IPS DF 19.7 (cell line): ENCODE measurements around the gene FOXJ3.

Source experiments
- DNase-seq: peaks from one replicate; pipeline ENCODE4 v3.0.0-alpha.2; 2013; ENCODE audit warnings: low read depth, low spot score

Gene FOXJ3

GRCh38 chr1:42311138-42311537 lies 23.9 kb downstream of the FOXJ3 start:
- no peak for DNase-seq

GRCh38 chr1:42306977-42307376 lies 28.1 kb downstream of the FOXJ3 start:
- no peak for DNase-seq

- DNase-seq, result no peak
Observed at GRCh38 chr1:42305639-42306038, 29.4 kb downstream of the FOXJ3 start.

DNA sequence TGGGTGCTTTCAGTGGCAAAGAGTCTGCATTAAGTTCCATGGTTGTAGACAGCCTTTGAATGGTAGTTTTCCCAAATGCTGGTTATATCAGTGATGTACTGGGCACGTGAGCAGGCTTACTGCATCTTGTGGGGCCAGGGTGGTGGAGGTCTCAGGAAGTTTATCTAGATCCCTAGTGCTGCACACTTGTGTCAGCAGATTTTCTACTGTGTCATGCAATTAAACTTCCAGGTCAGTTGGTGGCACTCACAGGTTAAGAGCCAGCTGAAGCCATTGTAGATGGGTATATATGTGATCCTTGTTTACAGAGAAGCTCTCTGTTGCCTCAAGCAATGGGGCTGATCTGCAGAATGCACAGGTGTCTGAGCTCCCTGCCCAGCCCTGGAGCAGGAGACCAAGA lies 33.0 kb downstream of the FOXJ3 start:
- DNase-seq, result no peak

DNA sequence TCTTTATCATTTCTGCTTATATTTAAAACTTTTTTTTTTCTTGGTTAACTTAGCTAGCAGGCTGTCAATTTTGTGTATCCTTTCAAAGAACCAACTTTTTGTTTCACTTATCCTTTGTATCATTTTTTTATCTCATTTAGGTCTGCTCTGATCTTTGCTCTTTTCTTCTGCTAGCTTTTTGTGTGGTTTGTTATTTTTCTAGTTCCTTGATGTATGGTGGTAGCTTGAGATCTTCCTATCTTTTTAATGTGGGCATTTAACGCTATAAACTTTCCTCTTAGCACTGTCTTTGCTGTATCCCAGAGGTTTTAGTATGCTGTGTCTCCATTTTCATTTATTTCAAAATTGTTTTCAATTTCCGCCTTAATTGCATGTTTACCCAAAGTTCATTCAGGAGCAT lies 36.5 kb downstream of the FOXJ3 start:
- DNase-seq, result no peak

GRCh38 chr1:42295816-42296215 lies 39.2 kb downstream of the FOXJ3 start:
- DNase-seq, result no peak

DNA sequence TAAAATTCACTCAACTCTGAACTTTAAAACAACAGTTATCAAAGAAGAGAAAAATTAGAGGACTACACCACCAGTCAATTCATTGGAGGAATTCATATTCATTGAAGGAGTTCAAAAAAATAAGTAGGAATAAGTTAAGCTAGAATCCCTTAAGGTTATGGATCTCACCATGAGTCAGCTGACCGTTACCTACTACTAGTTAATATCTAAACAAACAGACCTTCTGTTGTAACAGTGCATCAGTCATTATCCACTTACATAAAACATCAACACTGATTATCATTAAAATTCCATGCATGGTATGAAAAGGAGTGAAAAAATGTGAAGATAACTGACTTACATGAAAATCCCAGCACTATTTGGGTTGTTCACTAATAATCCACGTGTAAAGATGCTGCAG lies 44.9 kb downstream of the FOXJ3 start:
- DNase-seq, result no peak

DNA sequence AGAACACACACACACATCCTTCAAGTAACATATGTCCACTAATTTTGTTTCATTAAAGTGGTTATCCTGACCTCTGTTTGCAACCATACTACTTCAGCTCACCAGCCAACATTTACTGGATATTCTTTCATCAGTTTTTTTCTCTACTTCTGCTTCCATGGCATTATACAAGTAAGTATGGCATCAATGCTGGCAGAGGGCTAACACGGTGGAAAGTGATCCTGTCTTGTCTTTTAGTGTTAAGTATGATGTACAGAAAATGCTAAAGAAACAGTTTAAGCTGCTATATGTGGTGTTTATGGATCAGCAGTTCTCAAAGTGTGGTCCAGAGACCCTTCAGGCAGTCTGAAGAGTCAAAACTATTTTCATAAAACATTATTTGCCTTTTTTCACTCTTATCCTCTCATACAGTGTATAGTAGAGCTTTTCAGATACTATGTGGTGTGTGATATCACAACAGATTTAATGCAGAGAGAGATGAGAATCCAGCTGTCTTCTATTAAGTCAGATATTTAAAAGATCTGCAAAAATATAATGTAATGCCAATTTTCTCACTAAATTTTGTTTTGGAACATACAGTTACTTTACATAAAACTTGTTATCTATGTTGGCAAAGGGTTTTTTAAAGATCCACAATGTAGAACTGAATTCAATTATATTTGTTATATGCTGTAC lies 46.6 kb downstream of the FOXJ3 start:
- DNase-seq, result no peak

- DNase-seq, result no peak
Observed at GRCh38 chr1:42282867-42283583, 52.0 kb downstream of the FOXJ3 start.

DNA sequence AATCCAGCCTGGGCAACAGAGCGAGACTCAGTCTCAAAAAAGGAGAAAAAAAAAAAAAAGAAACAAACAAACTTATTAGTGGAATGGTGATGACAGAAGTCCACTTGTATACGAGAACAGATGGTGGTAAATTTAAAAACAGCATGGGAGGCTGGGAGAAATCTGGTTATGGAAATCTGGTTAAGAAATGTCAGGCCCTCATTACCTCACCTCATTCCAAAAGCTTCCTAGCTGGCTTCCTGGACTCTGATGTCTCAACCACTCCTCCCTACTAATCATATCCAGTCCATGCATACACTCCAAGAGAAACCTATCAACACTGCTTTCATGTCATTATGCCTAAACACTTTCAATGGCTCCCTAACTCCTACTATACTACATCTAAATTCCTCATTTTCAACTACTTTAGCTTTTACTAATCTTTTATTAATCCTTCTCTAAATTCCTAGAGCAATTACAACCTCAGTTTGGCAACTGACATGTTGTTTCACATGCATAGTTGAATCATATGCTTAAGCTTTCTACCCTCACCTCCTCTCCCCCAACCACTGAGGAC lies 52.9 kb downstream of the FOXJ3 start:
- no peak for DNase-seq

DNA sequence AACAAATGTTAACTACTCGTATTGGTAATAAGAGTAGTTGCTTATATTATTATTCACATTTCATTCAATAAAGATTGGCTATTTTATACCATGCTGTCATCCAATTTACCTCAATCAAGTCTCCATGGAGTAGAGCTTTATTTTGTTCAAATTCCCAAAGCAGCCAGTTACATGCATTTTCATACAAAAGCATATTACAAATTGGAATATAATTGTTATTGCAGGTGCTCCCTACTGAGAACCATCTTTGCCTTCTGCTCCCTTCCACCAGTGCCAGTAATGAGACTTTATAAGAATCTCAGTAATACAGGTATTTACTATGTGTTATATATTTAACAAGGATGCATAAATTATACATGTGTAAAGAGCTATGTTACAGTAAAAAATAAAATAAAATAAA lies 54.2 kb downstream of the FOXJ3 start:
- no peak for DNase-seq

- DNase-seq, result no peak
Observed at GRCh38 chr1:42279055-42279454, 56.0 kb downstream of the FOXJ3 start.

GRCh38 chr1:42272920-42273319 lies 62.1 kb downstream of the FOXJ3 start:
- no peak for DNase-seq

DNA sequence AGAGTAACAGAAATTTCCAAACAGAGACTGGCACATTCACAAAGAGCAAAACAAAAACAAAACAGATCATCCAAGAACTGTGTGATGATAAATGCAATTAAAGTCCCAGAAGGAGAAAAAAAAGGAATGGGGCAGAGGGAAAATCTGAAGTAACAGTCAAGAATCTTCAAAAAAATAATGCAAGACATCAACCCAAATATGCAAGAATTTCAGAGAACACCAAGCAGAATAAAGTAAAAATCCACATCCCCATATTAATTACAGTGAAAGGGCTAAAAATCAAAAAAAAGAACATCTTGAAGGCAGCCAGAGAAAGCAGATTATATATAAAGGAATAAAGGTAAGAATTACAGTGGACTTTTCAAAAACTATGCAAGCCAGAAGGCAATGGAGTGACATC lies 67.1 kb downstream of the FOXJ3 start:
- no peak for DNase-seq

- no peak for DNase-seq
Observed at GRCh38 chr1:42266253-42267135, 68.5 kb downstream of the FOXJ3 start.

GRCh38 chr1:42264511-42265190 lies 70.4 kb downstream of the FOXJ3 start:
- DNase-seq, result no peak

DNA sequence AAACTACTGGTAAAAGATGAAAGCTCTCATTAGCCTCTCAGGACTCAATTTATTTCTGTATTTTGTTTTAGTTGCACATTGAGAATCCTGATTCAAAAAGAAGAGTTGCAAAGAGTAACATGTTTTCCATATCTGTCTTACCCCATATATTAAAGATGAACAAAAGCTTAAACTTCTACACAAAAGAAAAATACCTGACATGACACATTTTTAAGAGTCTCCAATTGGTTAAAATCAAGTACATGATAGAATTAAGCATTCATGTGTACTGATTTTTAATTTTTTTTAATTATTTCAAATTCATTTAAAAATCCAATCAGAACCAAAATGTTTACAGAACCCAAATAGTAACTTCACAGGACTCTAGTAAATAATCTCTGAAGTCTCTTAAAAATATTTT lies 72.0 kb downstream of the FOXJ3 start:
- no peak for DNase-seq

GRCh38 chr1:42260376-42261070 lies 74.5 kb downstream of the FOXJ3 start:
- DNase-seq, result no peak

- DNase-seq, result no peak
Observed at GRCh38 chr1:42259739-42260064, 75.3 kb downstream of the FOXJ3 start.

- no peak for DNase-seq
Observed at GRCh38 chr1:42259059-42259738, 75.8 kb downstream of the FOXJ3 start.

DNA sequence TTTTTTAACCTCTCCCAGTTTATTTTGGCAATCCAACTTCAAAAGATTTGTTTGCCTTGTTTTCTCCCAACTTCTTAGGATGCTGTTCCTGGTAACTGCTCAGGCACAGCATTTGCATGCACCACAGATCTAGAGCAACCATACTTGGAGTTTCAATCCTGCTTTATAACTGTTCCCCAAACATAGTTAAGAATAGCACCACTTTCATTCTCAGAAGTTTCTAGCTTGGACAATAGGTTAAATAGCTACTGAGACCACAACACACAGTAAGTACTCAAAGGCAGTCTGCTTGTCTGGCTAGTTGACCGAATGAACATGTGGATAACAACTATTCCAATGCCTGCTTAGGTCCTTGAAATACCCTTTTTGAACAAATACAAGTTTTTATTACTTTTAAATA lies 76.8 kb downstream of the FOXJ3 start:
- DNase-seq, result no peak
